Jurkat, Clone E6-1 (cell line): ENCODE data around the gene KRTAP9-1.
"Not testable (repeated sequence)": the region's sequence is repeated elsewhere in the genome, so short reads cannot be mapped to it uniquely, and the experiment has no call there.

Source experiments
- DNase-seq: peaks from one replicate; pipeline ENCODE4 v3.0.0-alpha.2; 2011; ENCODE audit warnings: low read depth, low spot score
- H3K4me3 ChIP-seq: 2 replicates; pipeline ENCODE4 v1.5.1; 2011; ENCODE audit warnings: mild to moderate bottlenecking, low read length, control low read depth, moderate library complexity

Gene KRTAP9-1

GRCh38 chr17:41237116-41237515 is 47.4 kb downstream of the KRTAP9-1 start:
- DNase-seq, H3K4me3 ChIP-seq: not testable (repeated sequence)

- DNase-seq: not testable (repeated sequence)
Observed at GRCh38 chr17:41237949-41238437, 48.3 kb downstream of the KRTAP9-1 start, which contains the start of gene KRTAP9-8. Gene KRTAP9-8 (plus strand): TSS chr17:41237999. CDS start chr17:41238052, 53 bp downstream.

More at GRCh38 chr17:41237949-41238437, 48.3 kb downstream of the KRTAP9-1 start, which contains the start of gene KRTAP9-8:
- H3K4me3 ChIP-seq: not testable (repeated sequence)
